DMS153 treated with DMSO at 0.1 percent for 48 hours (cell line): ENCODE data around the gene PASK.

Source experiments
- DNase-seq: peaks from one replicate; lab custom pipeline; 2025; ENCODE audit not compliant: unreplicated experiment; lab: John Stamatoyannopoulos, UW

The PASK gene

DNA sequence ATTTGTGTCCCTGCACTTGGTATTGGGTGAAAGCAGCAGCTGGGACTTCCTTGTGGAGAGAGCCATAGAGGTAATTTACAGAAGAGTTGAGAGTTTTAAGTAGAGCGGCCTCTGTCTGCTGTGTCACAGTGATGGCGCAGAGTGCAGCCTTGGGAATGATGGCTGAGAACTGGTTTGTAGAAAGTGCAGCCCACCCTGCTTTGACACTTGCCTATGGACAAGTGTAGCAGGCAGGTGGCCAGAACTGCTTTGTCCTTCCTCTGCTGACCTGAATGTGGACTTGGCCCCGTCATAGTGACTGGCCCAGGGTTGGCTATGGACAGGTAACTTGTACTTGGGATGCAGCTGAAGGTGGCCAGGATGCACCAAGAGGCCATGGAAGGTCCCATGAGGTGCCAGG is 32.9 kb upstream of the PASK start:
- DNase-seq = no peak

DNA sequence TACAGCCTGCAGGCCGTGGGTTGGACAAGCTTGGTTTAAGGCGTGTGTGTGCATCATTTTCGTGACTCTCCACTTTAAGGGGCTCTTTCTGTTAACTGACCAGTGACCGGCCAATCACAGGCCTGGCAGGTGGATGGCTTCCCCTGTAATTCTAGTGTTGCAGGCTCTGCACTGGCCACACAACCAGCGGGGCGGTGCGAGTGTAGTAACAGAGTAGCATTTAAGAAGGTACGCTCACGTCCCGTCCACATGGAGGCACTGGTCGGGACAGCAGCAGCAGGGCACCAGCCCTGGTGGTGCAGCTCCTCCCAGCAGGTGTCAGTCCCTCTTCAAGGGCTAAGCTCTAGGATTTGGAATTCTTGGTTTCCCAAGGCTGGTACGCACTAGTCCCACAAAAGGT is 31.2 kb upstream of the PASK start:
- DNase-seq = no peak

DNA sequence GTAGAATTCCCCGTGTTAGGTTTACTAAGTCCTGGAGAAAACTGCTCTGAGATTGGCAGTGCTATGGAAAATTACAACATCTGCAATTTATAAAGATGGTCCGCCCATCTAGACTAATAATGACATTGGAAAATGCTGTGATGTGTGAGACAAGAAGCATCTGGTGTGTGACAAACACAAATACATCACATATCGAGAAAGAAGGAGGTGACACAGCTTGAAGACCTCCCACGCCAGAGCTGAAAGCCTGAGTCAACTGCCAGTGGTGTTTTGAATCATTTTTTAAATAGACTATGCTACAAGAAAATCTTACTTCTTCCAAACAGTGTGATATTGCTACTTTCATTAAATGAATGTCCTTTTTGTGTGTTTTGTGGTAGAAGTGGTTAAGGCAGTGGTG is 30.6 kb upstream of the PASK start:
- no peak for DNase-seq

DNA sequence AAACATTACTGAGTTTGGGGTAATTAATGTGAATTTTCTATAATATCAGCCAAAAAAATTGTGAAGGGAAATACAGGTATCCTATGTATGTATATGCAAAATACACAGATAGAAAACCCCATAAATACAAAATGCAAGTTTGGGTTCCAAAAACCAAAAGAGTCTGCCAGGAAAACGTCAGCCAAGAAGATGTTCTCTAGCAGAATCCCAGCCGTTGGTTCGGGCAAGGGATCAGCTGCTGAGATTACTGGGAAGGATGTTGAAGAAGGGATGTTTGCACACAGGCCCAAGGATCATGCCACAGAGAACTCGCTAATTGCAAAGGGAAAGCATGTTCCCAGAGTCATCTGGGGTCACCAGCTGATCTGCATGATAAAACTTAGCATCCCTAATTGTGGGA is 29.7 kb upstream of the PASK start:
- DNase-seq = no peak

DNA sequence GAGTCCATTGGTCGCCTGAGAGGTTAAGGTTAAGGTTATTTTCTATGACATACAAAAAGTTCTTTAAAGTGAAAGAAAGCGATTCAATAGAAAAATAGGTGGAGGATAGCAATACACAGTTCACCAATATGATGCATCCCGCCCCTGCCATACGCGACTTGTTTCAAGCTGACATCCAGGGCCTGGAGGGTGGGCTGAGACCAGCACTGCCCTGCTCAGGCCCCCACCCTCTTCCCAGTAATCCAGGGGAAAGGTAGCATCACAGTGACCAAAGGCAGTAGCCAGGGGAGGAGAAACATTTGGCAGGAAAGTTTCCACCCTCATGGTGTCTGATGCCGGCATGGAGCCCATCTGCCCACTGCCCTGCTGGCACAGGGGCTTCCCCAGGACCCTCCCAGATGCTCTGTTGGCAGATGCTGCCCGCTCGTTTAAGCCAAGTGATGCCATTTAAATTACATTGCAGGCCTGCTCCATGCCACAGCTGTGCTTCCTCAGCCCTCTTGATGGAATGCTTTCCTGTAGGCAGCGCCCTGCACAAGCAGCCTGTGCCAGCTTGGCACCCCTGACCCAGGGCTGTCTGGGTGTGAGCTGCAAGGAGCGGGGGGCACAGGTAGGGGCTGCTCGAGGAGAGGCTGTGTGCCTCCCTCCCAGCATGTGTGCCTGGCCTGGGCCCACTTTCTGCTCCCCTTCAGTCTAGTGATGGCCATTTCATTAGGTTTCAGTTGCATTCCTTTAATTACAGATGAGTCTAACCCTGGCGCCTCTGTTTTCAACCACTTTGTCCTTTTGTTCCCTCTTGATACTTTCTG is 28.5 kb upstream of the PASK start:
- no peak for DNase-seq

DNA sequence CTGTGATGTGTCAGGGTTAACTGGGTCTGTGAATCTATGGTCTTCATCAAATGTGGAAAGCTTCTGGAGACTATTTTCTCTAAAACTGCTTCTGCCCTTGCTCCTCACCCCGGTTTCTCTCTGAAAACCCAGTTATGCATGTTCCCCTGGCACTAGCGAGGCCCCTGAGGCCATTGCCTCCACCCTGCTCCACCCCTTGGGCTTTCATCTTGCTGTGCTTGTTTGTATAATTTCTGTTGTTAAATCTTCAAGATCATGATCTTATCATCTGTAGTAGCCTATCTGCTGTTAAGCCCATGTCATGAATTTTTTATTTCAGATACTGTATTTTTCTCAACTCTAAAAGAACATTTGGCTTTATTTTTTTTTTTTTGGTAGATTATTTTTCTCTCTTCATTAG is 24.3 kb upstream of the PASK start:
- no peak for DNase-seq

DNA sequence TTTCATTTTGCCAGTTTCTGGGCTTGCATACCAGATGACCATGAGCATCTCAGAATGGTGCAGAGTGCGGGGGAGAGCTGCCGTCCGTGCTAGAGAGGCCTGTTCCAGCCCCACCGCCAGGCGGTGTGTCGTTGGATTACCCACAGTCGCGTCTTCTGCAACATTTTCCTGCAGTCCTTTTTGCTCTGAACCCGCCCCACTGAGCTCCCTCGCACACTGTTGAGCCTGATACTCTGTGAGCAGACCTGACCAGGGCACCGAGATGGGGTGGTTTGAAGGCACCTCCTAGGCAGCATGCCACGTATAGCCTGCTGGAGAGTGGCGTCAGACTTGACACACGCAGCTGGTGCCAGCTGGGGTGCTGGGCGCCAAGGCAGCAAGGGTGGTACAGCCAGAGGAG is 19.1 kb upstream of the PASK start:
- no peak for DNase-seq

DNA sequence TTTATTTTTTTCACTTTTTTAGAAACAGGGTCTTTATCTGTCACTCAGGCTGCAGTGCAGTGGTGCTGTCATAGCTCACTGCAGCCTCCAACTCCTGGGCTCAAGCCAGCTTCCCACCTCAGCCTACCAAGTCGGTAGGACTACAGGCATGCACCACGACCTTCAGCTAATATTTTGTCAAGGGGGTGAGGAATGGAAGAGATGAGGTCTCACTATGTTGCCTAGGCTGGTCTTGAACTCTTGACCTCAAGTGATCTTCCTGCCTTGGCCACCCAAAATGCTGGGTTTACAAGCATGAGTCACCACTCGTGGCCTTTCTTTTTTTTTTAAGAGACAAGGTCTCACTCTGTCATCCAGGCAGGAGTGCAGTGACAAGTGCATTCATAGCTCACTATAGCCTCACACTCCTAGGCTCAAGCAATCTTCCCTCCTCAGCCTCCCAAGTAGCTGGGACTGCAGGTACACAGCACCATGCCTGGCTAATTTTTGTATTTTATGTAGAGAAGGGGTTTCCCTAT is 14.4 kb upstream of the PASK start:
- no peak for DNase-seq

DNA sequence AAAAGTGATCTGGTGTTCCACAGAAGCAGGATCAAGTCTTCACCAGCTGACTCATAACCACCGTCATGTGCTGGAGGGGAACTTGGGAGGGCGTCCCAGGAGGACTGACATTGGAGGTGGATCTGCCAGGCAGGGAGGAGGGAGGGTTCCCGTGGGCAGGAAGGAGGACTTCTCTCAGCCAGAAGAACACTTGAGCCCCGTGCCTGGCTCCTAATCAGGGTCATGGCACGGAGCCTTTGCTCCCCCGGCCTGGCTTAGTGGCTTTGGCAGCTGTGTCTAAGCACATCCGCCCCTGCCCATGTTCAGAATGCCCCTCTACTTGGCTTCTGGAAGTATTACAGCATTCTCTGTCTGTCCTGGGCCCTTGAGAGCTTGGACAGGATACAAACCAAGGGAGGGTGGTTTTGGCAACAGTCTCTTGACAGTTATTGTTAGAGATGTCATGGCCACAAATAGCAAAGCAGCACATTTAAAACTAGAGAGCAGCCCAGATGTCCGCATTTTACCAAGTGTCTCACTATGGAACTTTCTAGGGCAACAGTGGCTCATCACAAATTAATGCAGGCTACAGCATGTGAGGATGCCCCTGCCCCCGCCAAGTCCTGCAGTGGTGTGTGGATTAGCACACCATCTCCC is 12.5 kb upstream of the PASK start:
- DNase-seq = no peak

DNA sequence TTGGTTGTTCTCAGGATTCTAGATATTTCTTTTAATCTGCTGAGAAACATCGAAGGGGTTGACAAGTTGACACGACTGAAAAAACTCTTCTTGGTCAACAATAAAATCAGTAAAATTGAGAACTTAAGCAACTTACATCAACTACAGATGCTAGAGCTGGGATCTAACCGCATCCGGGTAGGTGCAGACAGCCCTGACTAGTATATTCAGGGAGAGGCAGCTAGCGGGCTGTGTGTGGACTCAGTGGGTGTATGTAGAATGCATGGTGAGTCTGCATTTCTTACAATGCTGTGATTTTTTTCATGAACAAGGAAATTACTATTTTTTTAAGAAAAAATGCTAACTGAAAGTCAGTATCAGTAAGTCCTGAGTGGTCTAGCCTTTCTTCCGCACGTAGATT is 11.0 kb upstream of the PASK start:
- DNase-seq = no peak

DNA sequence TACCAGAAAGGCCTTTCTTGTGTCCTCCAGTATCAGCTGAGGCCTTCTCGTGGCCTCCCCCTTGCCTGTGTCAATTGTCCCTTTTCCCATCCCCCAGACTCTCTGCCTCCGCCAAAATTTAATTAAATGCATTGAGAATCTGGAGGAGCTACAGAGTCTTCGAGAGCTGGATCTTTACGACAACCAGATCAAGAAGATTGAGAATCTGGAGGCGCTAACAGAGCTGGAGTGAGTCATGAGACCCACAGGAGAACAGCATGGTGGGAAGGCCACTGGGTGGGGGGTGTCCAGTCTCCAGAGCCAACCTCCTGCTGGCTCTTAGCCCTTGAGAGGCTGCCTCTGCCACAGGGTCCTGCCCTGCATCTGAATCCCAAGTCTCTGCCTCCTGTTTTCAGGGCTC is 9.8 kb upstream of the PASK start:
- no peak for DNase-seq

DNA sequence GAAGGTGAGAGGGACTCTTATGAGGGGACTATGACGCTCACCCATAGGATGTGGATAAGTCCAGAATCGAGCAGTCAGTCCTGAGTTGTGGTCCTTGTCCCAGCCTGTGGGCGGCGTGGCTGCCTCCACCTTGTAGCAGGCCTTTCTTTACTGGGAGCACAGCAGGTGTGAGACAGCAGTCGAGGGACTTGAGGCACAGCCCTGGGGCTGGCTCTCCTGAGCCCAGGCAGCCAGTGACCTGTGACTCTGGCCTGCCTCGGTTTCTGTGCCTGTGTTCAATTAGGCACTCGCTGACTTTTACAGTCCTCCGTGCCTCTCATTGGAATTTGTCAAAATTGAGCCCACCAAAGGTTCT is 9.3 kb upstream of the PASK start:
- no peak for DNase-seq

DNA sequence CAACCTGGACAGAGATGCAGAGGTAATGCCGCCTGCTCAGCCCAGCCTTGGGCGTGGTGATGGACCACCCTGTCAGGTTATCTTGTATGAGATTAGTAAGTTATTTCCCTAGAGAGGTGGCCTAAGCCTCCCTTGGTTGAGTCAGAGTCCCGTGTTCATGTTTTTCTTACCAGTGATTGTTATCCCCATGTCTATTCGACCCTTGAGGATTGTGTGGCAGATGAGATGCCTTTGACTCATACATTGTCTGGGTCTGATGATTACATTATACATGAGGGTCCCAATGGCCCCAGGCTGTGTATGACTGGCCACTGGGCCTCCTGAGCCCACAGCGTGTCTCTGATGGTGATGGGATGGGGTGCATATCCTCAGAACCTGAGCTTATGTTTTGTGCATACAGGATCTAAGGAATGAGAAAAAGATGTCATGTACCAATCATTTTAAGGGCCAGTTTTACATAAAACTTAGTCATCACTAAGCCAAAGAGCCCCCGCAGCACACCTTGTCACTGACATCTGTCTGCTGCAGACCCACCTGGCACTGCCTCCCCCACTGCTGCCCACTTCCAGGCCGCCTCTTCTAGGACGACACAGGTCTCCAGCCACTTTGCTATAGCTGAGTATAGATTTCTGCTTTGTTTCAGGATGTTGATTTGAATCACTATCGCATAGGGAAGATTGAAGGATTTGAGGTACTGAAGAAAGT is 8.7 kb upstream of the PASK start:
- no peak for DNase-seq

DNA sequence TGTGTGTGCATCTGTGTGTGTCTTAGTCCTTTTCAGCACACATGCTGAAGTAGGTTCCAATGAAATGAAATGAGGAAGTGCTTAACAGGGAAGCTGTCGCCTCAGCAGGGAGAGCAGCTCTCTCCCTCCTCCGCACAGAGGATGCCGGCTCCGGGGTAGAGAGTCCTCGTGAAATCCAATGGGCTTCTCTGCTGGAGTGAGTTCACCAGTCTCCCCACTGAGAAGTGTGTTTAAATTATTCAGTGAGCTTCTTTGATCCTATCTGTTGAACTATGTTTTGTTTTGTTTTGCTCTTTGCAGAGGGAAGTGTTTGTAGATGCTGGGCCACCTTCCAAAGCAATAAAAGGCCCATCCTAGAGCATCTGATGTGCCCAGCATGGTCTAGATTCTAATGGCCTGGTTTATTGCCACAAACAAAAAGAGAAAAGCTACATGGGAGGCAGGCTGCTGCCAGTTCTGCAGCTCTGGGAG is 7.7 kb upstream of the PASK start:
- peak; percentile 77 for DNase-seq

DNA sequence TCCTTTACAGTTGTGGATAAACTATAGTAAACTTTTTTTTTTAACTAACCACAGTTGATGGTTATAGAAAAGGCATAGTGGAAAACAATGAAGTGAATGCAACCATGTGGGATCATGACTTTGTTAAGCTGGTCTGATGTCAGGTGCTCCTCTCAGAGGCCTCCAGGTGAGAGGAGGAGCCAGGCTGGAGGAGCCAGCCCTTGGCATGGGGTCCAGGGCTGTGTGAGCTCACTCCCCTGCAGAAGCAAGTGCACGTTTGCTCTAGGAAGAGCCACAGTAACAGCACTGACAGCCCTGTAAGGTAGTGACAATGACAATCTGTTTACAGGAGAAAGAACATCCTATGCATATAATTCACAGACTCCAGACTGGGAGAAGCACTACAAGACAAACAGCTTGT is 6.7 kb upstream of the PASK start:
- DNase-seq = no peak

DNA sequence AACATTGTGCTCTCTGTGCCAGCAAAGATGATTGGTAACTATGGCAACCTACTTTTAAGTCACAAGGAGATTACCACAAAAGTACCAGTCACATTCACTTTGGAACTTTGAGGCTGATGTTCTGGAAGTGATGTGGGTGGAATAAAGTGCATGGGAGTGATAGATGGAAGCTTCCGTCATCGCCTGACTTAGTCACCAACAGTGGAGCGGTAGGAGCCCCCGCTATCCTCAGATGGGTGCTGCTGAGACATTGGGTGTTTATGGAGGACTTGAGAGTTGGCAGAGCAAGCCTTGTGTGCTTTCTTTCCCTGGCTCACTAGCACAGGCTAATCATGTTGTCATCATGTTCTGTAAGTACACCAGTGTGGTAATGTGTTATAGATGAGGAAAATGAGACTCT is 5.6 kb upstream of the PASK start:
- no peak for DNase-seq

DNA sequence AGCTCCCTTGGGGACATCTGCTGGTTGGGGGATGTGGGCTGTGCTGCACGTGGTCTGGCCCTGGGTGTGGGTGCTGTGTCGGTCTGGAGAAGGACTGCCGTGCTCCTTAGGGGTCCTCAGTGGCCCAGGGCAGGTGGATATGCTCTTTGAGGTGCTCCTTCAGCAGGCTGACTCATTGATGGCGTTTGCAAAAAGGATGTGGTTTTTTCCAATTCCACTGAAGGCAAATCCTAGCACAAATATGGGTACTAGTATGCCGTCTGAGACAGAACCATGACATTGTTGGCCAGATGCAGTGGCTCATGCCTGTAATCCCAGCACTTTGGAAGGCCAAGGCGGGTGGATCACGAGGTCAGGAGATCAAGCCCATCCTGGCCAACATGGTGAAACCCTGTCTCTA is 4.3 kb upstream of the PASK start:
- no peak for DNase-seq

DNA sequence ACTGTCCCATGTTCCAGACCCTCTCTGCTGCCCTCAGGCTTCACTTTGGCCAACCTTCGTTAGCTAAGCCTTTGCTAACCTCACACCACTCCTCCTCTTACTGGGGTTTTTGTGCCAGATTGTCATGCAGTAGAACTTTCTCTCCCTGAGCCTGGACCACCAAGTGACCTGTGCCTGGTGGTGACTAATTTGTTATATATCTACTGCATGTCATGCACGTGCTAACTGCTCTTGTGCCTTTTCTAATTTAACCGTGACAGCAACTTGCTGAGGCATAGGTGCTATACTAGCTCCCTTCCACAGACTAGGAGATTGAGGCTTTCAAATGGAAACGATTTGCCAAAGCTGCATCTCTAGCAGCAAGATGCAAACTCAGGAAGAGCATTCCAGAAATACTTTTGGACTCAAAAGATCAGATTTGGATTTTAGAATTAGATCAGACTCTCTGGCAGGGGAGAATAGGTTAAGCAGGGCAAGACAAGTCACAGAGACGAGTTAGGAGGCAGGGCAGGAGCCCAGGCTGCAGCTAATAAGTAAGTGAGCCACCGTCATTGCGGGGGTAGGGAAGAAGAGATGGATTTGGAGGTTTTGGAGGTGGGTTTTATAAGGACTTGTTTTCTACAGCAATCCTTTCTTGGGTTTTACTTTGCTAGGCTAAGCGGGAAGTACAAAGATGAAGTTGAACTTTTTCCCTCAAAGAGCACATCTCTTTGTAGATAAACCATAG is 2.8 kb upstream of the PASK start:
- no peak for DNase-seq

DNA sequence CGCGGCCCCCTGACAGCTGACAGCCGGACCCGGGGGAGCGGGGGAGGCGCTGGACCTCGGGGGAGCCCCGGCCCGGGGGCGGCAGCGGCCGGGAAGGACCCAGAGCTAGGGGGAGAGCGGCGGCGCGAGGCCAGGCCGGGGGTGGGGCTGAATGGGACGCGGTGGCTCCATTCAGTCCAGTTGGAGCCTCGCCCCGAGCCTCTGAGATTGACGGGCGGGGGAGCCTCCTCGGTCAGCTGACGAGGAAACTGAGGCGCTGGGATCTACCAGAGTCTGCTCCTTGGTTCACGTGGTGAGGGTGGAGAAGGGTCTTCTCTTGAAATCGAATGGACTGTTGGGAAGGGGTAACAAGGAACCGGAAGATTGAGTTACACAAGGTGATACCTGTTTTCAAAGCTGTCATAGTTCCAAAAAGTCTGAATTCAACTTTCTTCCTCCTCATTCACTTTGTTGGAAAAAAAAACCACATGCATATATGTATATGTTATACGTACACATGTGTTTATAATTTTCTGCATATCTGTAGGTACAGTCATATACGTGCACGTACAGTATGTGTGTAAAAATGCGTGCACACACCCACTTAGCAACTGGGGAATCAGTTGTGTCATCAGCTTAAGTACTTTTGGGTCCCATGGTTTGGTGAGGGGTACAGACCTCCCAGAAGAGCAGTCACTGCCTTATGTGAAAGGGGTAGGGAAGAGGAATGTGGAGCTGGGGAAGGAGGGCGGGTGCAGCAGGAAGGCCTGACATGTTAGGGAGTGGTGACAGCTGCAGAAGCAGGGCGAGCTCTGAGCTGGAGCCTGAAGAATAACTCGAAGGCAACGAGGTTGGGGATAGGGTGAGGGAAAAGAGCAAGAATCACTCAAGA is 1.6 kb upstream of the PASK start:
- DNase-seq = no peak

DNA sequence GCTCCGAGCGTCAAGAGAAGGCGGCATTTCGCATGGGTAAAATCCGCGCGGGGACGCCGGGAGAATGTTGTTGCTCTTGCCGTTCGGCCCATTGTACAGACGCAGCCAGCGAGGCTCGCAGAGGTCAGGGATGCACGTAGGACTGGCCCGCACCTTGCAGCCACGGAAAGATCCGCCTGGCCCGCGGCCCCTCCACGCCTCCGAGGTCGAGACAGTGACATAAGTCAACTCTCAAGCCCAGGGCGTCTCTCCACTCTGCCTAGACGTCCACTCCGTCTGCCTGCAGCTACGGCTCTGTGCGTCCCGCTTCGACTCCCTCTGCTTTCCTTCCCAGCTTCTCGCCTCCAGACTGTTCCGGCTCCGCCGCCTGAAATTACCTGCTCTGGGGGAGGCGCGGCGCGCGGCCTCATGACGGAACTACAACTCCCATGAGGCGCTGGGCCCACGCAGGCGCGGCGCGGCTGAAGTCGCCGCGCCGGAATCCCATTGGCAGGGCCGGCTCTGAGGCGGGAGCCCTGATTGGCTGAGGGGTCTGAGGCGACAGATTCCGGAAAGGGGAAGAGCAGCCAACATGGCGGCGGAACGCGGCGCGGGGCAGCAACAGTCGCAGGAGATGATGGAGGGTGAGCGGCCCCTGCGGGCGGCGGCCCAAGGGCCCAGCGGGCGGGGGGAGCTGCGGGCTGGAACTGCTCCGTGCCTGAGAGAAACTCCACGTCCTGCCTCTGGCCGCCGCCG is 820 bp upstream of the PASK start, which contains the start of gene PPP1R7:
Gene PPP1R7, plus strand, starts transcription at position 543 of the 735 bp plus-strand sequence. Its CDS starts 29 bp downstream, at position 572.
- peak; percentile 90 for DNase-seq
